Astrocyte (in vitro differentiated cells and primary cell): ENCODE results near the gene EPHB2.

Experiments used
- EZH2 ChIP-seq: IDR thresholded peaks from 2 replicates; pipeline ENCODE4 v1.6.1; 2012; ENCODE audit warnings: mild to moderate bottlenecking, low read length, inconsistent platforms; ENCODE audit not compliant: insufficient read depth
- TF ChIP-seq, protein P1 (sequence below): IDR thresholded peaks from 2 replicates; pipeline ENCODE4 v1.5.1; 2011; ENCODE audit warnings: low read depth, mild to moderate bottlenecking, inconsistent platforms, low read length, moderate library complexity; ENCODE audit not compliant: insufficient read depth

- TF ChIP-seq, protein P1, sequence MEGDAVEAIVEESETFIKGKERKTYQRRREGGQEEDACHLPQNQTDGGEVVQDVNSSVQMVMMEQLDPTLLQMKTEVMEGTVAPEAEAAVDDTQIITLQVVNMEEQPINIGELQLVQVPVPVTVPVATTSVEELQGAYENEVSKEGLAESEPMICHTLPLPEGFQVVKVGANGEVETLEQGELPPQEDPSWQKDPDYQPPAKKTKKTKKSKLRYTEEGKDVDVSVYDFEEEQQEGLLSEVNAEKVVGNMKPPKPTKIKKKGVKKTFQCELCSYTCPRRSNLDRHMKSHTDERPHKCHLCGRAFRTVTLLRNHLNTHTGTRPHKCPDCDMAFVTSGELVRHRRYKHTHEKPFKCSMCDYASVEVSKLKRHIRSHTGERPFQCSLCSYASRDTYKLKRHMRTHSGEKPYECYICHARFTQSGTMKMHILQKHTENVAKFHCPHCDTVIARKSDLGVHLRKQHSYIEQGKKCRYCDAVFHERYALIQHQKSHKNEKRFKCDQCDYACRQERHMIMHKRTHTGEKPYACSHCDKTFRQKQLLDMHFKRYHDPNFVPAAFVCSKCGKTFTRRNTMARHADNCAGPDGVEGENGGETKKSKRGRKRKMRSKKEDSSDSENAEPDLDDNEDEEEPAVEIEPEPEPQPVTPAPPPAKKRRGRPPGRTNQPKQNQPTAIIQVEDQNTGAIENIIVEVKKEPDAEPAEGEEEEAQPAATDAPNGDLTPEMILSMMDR: no peak
- no peak for TF ChIP-seq EZH2
Measured at GRCh38 chr1:22662318-22662717, 48.3 kb upstream of the EPHB2 start.
